Measurements from ENCODE around the gene CCDC40. TPM values are rescaled to one million over a fixed set of nuclear protein-coding genes. Genes with fewer than 3 reads are reported as not detected.

Gene CCDC40
- total and polyA plus RNA-seq, 2 donors from 2014 or later: 5.1 to 22.6 TPM

DNA sequence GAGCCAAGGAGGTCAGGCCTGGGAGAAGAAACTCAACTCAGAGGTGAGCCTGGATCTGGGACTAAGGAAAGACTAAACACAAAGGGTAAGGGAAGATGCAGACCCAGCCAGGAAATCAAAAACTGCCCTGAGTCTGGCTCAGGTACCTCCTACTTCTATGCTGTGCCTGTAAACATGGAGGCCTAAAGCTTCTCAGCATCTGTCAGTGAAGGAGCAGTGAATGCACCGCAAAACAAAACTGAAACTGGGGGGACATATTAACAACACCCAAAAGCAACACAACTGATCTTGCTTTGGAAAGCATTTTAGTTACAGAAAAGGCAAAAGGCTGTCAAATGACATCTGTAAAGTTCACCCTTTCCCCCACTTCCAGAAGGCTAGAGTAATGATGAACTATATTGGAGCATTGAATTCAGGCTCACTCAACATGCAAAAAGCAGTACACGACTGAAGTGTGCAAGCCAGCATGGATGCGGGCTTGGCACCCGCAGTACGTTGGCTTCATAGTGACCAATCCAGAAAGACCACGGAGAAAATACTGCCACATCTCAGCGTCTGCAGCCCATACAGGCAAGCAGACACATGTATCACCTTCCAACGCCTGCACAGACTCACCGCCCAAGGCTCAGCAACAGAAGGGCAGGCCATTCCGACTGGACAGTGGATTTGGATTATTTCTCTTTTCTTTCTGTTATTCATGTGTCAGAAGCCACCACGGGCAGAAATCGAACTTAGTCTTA lies 4.6 kb upstream of the CCDC40 start:
- no peak for FAIRE-seq
- H3K4me3 ChIP-seq (ENCODE audit: low read length in 3 of 3): no peak overlapping the region
- intact Hi-C loops (cut with DNase I): no loop called here
- H3K27ac ChIP-seq (ENCODE audit: low read depth in 2 of 2, low read length in 2 of 2): no peak overlapping the region
- peaks cover 0 to 39% (median 23%) of the 10 kb centered on the region in 3 donors for H3K4me1 ChIP-seq (ENCODE audit: control insufficient read depth in 2 of 3, insufficient read depth in 2 of 3, low read depth in 1 of 3, low read length in 3 of 3)
- H3K27me3 ChIP-seq (ENCODE audit: control insufficient read depth, insufficient read depth, low read length): no peaks in the 10 kb centered on the region
- no peaks in the 10 kb centered on the region for H3K9me3 ChIP-seq (ENCODE audit: control insufficient read depth in 2 of 3, insufficient read depth in 1 of 3, low read length in 3 of 3)
- no peaks in the 10 kb centered on the region for H3K36me3 ChIP-seq (ENCODE audit: control insufficient read depth in 2 of 3, insufficient read depth in 3 of 3, low read length in 3 of 3)
- no peak overlapping the region for H3K9ac ChIP-seq (ENCODE audit: low read length in 3 of 3)
- no peak for DNase-seq
- TF ChIP-seq, protein P1, sequence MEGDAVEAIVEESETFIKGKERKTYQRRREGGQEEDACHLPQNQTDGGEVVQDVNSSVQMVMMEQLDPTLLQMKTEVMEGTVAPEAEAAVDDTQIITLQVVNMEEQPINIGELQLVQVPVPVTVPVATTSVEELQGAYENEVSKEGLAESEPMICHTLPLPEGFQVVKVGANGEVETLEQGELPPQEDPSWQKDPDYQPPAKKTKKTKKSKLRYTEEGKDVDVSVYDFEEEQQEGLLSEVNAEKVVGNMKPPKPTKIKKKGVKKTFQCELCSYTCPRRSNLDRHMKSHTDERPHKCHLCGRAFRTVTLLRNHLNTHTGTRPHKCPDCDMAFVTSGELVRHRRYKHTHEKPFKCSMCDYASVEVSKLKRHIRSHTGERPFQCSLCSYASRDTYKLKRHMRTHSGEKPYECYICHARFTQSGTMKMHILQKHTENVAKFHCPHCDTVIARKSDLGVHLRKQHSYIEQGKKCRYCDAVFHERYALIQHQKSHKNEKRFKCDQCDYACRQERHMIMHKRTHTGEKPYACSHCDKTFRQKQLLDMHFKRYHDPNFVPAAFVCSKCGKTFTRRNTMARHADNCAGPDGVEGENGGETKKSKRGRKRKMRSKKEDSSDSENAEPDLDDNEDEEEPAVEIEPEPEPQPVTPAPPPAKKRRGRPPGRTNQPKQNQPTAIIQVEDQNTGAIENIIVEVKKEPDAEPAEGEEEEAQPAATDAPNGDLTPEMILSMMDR (IDR thresholded peaks at IDR 0.05; ENCODE audit: borderline replicate concordance, extremely low read depth, insufficient read depth): no peak

DNA sequence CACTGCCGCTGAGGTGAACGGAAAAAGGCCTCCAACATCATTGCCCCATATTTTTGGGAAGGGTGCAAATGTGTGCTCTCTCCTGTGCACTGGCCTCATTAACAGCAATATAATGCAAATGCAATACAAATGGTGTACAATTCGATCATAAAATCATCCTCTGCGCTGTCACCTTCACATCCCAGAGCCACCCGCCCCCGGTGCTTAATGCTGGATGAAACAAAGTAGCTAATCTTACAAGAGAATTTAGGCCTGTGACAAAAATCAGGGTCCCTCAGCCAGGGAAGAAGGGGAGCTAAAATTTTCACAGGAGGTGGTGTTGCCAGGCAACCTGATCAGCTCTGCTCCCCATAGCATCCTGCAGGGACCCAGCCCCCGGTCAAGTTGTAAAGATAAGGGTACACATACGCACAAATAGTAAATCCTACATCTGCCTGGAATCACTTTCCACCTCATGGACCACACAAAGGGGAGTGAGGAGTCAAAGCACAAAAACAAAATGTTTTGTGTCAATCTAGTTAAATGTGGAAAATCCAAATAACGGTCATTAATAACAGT lies 3.7 kb upstream of the CCDC40 start:
- FAIRE-seq: no peak
- Histone ChIP-seq H3K27ac (ENCODE audit: low read depth in 2 of 2, low read length in 2 of 2) (no peak overlapping the region), H3K9ac (ENCODE audit: low read length in 3 of 3) (no peak overlapping the region), H3K4me3 (ENCODE audit: low read length in 3 of 3) (no peak overlapping the region), H3K36me3 (ENCODE audit: control insufficient read depth in 2 of 3, insufficient read depth in 3 of 3, low read length in 3 of 3) (no peaks in the 10 kb centered on the region), H3K4me1 (ENCODE audit: control insufficient read depth in 2 of 3, insufficient read depth in 2 of 3, low read depth in 1 of 3, low read length in 3 of 3) (peaks cover 0 to 39% (median 23%) of the 10 kb centered on the region in 3 donors), H3K9me3 (ENCODE audit: control insufficient read depth in 2 of 3, insufficient read depth in 1 of 3, low read length in 3 of 3) (no peaks in the 10 kb centered on the region), H3K27me3 (ENCODE audit: control insufficient read depth, insufficient read depth, low read length) (no peaks in the 10 kb centered on the region)
- TF ChIP-seq, protein P1 (IDR thresholded peaks at IDR 0.05; ENCODE audit: borderline replicate concordance, extremely low read depth, insufficient read depth): no peak
- intact Hi-C loops (cut with DNase I): no loop called here
- DNase-seq: no peak

DNA sequence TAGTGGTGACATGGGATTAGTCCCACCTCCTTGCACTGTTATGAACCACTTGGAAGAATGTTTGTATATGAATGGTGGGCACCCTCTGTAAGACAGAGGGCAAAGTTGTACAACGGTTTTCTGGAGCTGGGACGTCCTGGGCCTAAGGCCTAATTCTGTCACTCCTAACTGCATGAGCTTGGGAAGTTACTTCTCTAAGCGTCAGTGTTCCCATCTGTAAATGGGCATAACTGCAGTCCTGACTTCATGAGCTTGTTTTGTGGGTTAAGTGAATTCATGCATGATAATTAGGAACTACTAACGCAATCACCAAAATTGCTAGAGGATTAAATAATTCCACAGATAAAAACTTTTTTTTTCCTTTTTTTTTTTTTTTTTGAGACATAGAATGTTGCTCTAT lies 2.6 kb upstream of the CCDC40 start:
- H3K9ac ChIP-seq (ENCODE audit: low read length in 3 of 3): no peak overlapping the region
- H3K27me3 ChIP-seq (ENCODE audit: control insufficient read depth, insufficient read depth, low read length): no peaks in the 10 kb centered on the region
- H3K4me3 ChIP-seq (ENCODE audit: low read length in 3 of 3): no peak overlapping the region
- TF ChIP-seq, protein P1 (IDR thresholded peaks at IDR 0.05; ENCODE audit: borderline replicate concordance, extremely low read depth, insufficient read depth): no peak
- intact Hi-C loops (cut with DNase I): no loop called here
- peaks cover 0 to 32% (median 22%) of the 10 kb centered on the region in 3 donors for H3K4me1 ChIP-seq (ENCODE audit: control insufficient read depth in 2 of 3, insufficient read depth in 2 of 3, low read depth in 1 of 3, low read length in 3 of 3)
- H3K27ac ChIP-seq (ENCODE audit: low read depth in 2 of 2, low read length in 2 of 2): no peak overlapping the region
- no peaks in the 10 kb centered on the region for H3K36me3 ChIP-seq (ENCODE audit: control insufficient read depth in 2 of 3, insufficient read depth in 3 of 3, low read length in 3 of 3)
- no peak for DNase-seq
- no peak for FAIRE-seq
- no peaks in the 10 kb centered on the region for H3K9me3 ChIP-seq (ENCODE audit: control insufficient read depth in 2 of 3, insufficient read depth in 1 of 3, low read length in 3 of 3)

All from kidney (tissue), 14 donors.